DMS153 treated with DMSO at 0.1 percent for 48 hours (cell line): ENCODE data around the gene IFI27L2.
"Not testable (repeated sequence)": the region's sequence is repeated elsewhere in the genome, so short reads cannot be mapped to it uniquely, and the experiment has no call there.

Source experiments
- DNase-seq: peaks from one replicate; lab custom pipeline; 2025; ENCODE audit not compliant: unreplicated experiment; lab: John Stamatoyannopoulos, UW

IFI27L2 gene, protein sequence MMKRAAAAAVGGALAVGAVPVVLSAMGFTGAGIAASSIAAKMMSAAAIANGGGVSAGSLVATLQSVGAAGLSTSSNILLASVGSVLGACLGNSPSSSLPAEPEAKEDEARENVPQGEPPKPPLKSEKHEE

DNA sequence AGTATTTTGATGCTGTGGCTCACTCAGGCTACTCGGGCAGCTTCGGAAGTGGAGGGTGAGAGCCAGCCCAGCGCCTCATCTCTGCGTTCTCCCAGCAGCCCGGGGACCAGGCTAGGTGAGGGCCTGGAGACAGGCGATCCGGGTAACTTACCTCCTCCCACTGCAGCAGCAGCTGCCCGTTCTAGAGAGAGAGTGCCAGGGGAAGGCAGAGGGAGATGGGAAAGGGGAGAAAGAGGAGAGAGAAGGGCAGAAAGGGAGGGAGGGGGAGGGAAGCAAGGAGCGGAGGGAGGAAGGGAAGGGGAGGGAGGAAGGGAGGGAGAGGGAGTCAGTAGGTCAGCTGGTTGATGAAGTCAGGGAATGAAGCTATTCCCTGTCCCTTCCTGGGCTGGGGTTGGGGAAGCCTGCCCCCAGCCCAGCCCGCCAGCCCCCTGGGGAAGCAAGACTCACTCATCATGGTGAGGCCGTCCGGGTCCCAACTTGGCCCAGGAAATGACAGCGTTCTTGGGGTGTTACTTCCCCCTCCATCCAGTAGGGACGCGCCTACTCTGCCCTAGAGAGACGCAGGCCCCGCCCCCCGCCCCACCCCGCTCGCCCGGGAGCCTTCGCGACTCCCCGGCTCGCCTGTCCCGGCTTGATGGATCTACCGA is at the start of gene IFI27L2:
Gene IFI27L2 (minus strand): TSS at position 494 of the 647 bp plus-strand sequence. CDS start 40 bp downstream, at position 454.
- DNase-seq, result peak; percentile 64

- DNase-seq, result no peak
These were observed 48.4 kb upstream of the IFI27L2 start for GRCh38 chr14:94177806-94178205.

DNA sequence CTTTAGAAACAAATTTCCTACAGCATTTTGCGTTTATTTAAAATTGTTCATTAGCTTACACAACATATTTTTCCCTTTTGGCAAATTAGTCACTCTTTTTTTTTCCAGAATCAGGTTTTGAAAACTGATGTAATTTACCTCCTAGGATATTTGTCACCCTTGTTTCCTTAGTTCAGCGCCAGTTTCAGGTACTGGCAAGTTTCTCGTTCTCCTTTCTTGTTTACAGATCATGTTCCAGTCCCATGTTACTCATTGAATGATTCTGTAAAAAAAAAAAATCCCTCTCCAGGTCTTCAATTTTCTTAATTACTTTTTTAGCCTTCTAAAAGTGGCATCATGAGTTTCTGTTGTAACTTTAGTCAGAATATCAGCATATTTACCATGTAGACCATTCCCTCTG is 47.4 kb upstream of the IFI27L2 start:
- no peak for DNase-seq

GRCh38 chr14:94175747-94176146 is 46.3 kb upstream of the IFI27L2 start:
- no peak for DNase-seq

DNA sequence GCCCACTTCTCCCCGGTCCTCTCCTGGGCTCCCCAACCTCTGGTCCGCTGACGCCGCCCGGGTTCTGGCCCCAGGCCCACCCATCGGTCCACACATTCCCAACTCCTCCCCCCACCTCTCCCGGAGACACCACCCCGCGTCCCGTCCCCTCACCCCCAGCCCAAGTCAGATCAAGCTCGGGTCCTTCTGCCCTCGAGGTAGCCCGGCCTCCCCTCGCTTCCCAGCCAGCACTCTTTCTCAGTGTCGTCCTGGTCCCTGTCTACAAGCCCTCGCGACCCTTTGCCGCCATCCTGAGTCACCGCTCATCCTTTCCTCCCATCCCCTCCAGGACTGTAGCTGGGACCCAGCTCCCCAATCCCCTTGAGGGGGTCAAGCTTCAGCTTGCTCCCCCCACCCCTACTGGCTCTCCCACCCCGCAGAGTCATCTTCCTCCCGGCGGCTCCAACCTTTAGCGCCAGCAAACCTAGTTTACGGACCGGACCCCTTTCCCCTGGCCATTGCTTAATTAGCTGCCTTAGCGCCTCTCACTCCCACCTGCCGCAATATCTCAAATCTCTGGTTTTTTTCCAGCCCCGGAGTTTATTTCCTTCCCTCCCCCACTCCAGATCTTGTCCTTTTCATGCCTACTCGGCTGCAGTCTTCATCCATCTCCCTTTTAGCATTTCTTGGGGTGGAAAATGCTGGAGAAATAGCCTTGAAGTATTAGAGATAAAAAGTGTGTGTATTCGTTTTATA is 45.8 kb upstream of the IFI27L2 start:
- no peak for DNase-seq

DNA sequence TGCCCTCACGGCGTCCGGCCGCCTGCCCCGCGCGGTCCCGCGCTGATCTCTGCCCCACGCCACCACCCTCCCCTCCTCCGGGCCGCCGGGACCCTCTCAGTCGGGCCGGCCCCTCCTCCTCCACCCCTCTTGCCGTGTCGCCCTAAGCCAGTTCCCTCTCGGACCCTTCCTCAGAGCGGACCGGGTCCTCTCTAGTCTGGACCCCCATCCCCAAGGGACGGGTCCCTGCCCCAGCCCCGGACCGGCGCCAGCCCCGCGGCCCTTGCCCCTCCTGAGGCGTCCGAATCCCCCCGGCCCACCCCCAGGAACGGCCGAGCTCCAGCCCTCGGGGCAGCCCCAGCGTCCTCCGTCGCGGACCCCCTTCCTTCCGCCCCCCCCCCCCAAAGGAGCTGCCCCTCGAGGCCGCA is 45.2 kb upstream of the IFI27L2 start:
- no peak for DNase-seq

DNA sequence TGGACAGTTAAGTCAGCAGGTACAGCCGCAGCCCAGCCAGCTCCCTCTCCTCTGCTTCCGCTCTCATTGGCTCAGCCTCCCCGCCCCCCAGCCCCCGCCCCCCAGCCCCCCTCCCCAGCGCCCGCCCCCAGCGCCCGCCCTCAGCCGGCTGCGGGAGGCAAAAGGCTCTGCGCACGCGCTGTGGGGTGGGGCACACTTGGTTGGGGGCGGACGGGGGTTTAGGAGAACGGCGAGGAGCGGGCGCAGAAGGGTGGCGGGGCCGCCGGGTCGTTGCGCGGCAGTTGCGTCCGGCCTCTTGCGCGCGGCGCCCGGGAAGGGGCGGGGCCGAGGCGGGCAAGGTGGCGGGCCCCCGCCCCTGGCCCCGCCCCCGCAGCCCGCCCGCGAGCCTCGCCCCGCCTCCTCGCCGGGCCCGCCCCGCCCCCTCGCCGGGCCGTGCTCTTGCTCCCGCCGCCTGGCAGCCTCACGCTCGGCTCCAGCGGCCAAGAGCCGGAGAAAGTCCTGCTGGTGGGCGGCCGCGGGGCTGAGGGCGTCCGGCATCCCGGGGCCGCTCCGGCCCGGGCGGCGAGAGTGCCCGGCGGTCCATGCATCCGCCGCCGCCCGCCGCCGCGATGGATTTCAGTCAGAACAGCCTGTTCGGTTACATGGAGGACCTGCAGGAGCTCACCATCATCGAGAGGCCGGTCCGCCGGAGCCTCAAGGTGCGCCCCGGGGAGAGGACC is 44.6 kb upstream of the IFI27L2 start, which contains the start of gene PPP4R4:
Gene PPP4R4 (plus strand): TSS at position 438 of the 719 bp plus-strand sequence. CDS start 144 bp downstream, at position 582.
- DNase-seq, result peak; percentile 80

DNA sequence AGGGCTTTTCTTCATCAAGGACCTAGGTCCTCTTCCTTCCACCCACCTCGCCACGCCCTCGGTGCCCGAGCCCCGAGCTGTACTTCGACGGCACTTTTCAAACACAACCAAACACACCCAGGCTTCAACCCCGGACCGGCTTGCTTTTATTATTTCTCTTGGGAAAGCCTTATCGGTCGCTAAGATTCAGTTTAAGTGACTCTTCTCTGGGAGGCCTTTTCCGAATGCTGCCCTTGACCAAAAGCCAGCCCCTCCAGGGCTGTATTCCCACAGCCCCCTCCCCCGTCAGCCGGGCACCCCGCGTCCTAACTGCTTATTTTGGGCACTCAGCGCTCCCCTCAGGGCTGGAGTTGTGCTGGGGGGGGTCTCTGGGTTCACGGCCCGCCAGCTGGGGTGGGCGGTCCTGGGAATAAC is 44.1 kb upstream of the IFI27L2 start:
- DNase-seq, result no peak

DNA sequence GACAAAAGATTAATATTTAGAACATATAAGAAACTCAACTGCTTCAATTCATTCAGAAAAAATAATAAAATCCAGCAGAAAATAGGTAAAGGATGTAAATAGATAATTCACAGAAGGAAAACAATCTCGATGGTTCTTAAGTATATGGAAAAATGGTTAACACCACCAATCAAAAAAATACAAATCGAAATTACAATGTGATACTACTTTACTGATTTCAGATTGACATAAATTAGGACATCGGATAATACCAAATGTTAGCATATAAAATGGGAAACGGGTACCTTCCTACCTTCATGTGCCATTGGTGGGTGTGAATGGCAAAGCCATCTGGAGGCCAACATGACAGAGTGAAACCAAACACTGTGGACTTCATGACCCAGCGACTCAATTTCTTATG is 43.1 kb upstream of the IFI27L2 start:
- DNase-seq, result no peak

DNA sequence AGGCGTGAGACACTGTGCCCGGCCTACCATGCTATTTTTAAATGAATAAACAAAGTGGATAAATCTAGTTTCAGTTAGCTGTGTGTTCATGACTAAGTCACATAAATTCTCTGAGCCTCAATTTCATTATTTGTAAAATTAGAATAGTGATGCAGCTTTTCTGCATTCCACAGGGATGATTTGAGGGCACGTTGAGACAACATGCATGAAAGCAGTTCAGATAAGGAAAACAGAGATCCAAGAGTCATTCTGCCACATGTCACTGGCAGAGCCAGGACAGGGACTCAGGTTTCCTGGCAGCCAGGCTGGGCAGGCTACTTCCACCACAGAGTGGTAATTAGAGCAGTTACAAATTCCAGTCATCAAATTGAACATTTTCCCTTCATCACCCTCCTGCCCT is 41.8 kb upstream of the IFI27L2 start:
- DNase-seq, result no peak

DNA sequence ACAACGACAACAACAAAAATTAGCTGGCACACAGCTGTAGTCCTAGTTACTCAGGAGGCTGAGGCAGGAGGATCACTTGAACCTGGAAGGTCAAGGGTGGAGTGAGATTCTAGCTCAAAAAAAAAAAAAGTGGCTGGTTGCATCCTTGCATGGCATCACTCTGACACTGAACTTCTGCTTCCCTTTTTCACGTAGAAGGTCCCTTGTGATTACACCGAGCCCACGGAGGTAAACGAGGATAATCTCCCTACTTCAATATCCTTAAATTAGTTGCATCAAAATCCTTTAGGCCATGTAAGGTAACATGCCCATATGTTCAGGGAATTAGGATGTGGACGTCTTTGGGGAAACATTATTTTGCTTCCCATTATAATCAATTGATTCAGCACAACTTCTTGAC is 40.7 kb upstream of the IFI27L2 start:
- no peak for DNase-seq

- no peak for DNase-seq
These were observed 36.3 kb upstream of the IFI27L2 start for GRCh38 chr14:94165744-94166143.

- no peak for DNase-seq
These were observed 35.5 kb upstream of the IFI27L2 start for GRCh38 chr14:94164685-94165431.

- no peak for DNase-seq
These were observed 34.4 kb upstream of the IFI27L2 start for GRCh38 chr14:94163796-94164195.

DNA sequence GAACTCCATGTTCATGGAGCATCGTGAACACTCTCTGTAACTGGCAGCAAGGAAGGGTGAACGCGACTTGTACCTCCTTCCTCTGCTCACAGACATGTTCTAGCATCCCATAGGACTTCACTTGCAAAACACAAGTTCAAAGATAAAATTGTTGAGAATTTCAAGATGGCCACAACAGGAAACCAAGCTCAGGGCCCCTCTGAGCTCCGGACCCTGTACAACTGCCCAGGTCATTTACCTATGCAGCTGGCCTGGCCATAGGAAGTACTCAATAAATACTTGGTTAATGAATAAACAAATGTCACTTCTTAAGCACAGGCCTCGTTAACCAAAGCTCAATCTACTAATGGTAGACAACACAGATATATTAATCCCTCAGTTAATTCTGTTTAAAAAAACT is 33.1 kb upstream of the IFI27L2 start:
- DNase-seq, result no peak

DNA sequence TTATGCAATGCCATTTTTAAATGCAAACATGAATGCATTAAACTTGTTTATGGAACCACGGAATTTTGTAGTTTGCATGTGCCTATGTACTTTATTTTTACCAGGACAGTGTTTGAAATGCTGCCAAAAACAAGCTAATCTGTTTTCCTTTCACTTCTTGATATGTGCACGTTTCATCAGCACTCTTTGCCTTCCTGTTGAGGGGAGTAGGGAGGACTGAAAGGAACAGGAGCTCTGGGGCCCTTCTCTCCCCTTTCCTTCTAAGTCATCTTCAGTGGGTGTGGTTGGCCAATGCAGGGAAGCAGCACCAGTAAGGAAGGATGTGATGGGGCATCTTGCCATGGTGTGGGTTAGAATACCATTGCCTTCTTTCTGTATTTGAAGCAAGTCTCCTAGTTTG is 32.6 kb upstream of the IFI27L2 start:
- DNase-seq, result no peak

- DNase-seq, result no peak
These were observed 31.7 kb upstream of the IFI27L2 start for GRCh38 chr14:94161058-94161457.

DNA sequence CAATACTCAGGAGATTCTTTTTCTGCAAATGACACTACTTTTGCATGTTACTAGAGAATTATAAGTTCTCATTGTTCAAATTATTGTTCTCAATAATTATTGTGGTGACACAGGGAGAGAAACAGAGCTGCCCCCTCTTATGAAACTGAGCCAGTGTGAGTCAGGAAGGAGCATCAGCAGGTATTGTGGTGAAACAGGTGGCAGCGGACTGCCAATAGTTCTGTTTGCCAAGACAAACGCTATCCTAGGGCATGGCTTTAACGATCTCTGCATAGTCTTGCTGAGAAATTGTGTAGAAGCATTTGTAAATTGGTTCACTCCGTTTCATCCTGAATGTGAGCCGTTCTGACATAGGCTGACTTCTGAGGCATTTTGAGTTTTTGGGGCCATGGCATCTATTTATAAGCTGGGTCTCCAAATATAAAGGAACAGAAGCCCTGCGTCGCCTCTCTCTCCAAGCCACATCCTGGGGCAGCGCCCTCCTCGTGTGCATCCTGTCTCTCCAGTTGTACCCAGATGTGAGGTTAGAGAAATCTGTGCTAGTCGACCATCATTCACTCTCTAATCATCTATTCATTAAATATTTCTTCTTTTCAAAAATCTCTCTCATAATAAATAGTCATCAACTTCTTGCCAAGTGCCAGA is 29.0 kb upstream of the IFI27L2 start:
- no peak for DNase-seq

- DNase-seq, result peak; percentile 59
These were observed 27.8 kb upstream of the IFI27L2 start for GRCh38 chr14:94157197-94157596.

GRCh38 chr14:94156143-94156542 is 26.7 kb upstream of the IFI27L2 start:
- not testable (repeated sequence) for DNase-seq
